ENCODE data around the gene PDSS2. TPM values are rescaled to one million over a fixed set of nuclear protein-coding genes. Genes with fewer than 3 reads are reported as not detected.

The PDSS2 gene
- total RNA-seq, 1 experiment from 2014 or later: 10.2 TPM

GRCh38 chr6:107125771-107126170 is 333.6 kb downstream of the PDSS2 start:
- no TSS peak for BruUV-seq (replicated peaks)
- Mint-ChIP-seq H3K36me3 (ENCODE audit: insufficient read depth, unreplicated experiment) (no peaks in the 10 kb centered on the region), H3K9me3 (ENCODE audit: unreplicated experiment) (no peaks in the 10 kb centered on the region), H3K4me1 (ENCODE audit: insufficient read depth, unreplicated experiment) (no peaks in the 10 kb centered on the region), H3K4me3 (ENCODE audit: unreplicated experiment) (no peak overlapping the region), H3K27me3 (ENCODE audit: insufficient read depth, unreplicated experiment) (no peaks in the 10 kb centered on the region), H3K27ac (ENCODE audit: low read depth, unreplicated experiment) (no peak overlapping the region)
- ChIA-PET CTCF (interaction anchor here (0.6 to 1.5 kb wide), 6 partner anchors 8 to 398 kb away, joined by 3 to 5 read pairs (median 4); no protein-coding TSS in a partner anchor), POLR2A (interaction anchor here (0.9 kb wide), 1 partner anchor 10 kb away, joined by 3 read pairs; the partner anchor contains the start of gene BEND3)
- intact Hi-C loops (cut with micrococcal nuclease): no loop called here
- TF ChIP-seq, protein P1, sequence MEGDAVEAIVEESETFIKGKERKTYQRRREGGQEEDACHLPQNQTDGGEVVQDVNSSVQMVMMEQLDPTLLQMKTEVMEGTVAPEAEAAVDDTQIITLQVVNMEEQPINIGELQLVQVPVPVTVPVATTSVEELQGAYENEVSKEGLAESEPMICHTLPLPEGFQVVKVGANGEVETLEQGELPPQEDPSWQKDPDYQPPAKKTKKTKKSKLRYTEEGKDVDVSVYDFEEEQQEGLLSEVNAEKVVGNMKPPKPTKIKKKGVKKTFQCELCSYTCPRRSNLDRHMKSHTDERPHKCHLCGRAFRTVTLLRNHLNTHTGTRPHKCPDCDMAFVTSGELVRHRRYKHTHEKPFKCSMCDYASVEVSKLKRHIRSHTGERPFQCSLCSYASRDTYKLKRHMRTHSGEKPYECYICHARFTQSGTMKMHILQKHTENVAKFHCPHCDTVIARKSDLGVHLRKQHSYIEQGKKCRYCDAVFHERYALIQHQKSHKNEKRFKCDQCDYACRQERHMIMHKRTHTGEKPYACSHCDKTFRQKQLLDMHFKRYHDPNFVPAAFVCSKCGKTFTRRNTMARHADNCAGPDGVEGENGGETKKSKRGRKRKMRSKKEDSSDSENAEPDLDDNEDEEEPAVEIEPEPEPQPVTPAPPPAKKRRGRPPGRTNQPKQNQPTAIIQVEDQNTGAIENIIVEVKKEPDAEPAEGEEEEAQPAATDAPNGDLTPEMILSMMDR (IDR thresholded peaks at IDR 0.05; ENCODE audit: unreplicated experiment): no peak
- DNase-seq (ENCODE audit: unreplicated experiment): no peak

DNA sequence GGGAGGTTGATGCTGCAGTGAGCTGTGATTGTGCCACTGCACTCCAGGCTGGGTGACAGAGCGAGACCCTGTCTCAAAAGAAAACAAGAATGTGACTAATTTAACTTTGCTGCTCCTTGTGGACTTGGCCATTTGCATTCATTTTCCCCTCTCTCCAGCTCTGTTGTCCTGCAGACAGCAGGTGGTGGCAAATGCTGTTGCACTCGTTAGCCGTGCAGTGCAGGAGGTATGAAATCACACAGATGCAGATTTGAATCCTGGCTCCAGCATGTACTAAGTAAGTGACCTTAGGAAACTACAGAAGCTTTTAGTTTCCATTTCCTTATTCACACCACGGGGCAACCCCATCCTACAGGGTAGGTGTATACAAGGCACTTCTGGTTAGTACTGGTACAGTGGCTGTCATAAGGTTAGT is 334.4 kb downstream of the PDSS2 start:
- Mint-ChIP-seq H3K27ac (ENCODE audit: low read depth, unreplicated experiment) (no peak overlapping the region), H3K36me3 (ENCODE audit: insufficient read depth, unreplicated experiment) (no peaks in the 10 kb centered on the region), H3K4me1 (ENCODE audit: insufficient read depth, unreplicated experiment) (no peaks in the 10 kb centered on the region), H3K9me3 (ENCODE audit: unreplicated experiment) (no peaks in the 10 kb centered on the region), H3K27me3 (ENCODE audit: insufficient read depth, unreplicated experiment) (no peaks in the 10 kb centered on the region), H3K4me3 (ENCODE audit: unreplicated experiment) (no peak overlapping the region)
- intact Hi-C loops (cut with micrococcal nuclease): no loop called here
- DNase-seq (ENCODE audit: unreplicated experiment): no peak
- ChIA-PET CTCF (interaction anchor here (0.6 to 1.5 kb wide), 6 partner anchors 9 to 751 kb away, joined by 3 to 5 read pairs (median 4); no protein-coding TSS in a partner anchor), POLR2A (interaction anchor here (0.6 to 0.9 kb wide), 2 partner anchors 9 to 636 kb away, joined by 3 to 4 read pairs; partner anchors contain the start of gene BEND3)
- no TSS peak for BruUV-seq (replicated peaks)
- TF ChIP-seq, protein P1 (IDR thresholded peaks at IDR 0.05; ENCODE audit: unreplicated experiment): no peak

- no peak for DNase-seq (ENCODE audit: unreplicated experiment)
- intact Hi-C loops (cut with micrococcal nuclease): no loop called here
- Mint-ChIP-seq H3K27ac (ENCODE audit: low read depth, unreplicated experiment) (no peak overlapping the region), H3K36me3 (ENCODE audit: insufficient read depth, unreplicated experiment) (no peaks in the 10 kb centered on the region), H3K4me3 (ENCODE audit: unreplicated experiment) (no peak overlapping the region), H3K27me3 (ENCODE audit: insufficient read depth, unreplicated experiment) (no peaks in the 10 kb centered on the region), H3K4me1 (ENCODE audit: insufficient read depth, unreplicated experiment) (no peaks in the 10 kb centered on the region), H3K9me3 (ENCODE audit: unreplicated experiment) (no peaks in the 10 kb centered on the region)
- BruUV-seq (replicated peaks): no TSS peak
- TF ChIP-seq, protein P1 (IDR thresholded peaks at IDR 0.05; ENCODE audit: unreplicated experiment): no peak
- ChIA-PET CTCF (interaction anchor here (0.6 kb wide), 1 partner anchor 9 kb away, joined by 3 read pairs; no protein-coding TSS in a partner anchor), POLR2A (no interaction called here)
Observed at GRCh38 chr6:107123501-107123900, 335.9 kb downstream of the PDSS2 start.

DNA sequence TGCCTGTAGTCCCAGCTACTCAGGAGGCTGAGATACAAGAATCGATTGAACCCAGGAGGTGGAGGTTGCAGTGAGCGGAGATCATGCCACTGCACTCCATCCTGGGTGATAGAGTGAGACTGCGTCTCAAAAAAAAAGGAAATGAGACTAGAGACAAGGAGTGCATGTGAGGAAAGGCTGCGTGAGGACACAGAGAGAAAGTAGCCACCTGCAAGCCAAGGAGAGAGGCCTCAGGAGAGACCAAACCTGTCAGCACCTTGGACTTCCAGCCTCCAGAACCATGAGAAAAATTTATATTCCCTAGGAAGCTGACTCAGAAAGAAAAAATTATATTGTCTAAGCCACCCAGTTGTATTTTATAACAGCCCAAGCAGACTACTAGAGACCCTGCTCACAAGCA is 336.6 kb downstream of the PDSS2 start:
- Mint-ChIP-seq H3K27ac (ENCODE audit: low read depth, unreplicated experiment) (no peak overlapping the region), H3K36me3 (ENCODE audit: insufficient read depth, unreplicated experiment) (no peaks in the 10 kb centered on the region), H3K27me3 (ENCODE audit: insufficient read depth, unreplicated experiment) (no peaks in the 10 kb centered on the region), H3K4me1 (ENCODE audit: insufficient read depth, unreplicated experiment) (no peaks in the 10 kb centered on the region), H3K4me3 (ENCODE audit: unreplicated experiment) (no peak overlapping the region), H3K9me3 (ENCODE audit: unreplicated experiment) (no peaks in the 10 kb centered on the region)
- intact Hi-C loops (cut with micrococcal nuclease): no loop called here
- no peak for DNase-seq (ENCODE audit: unreplicated experiment)
- TF ChIP-seq, protein P1 (IDR thresholded peaks at IDR 0.05; ENCODE audit: unreplicated experiment): no peak
- no TSS peak for BruUV-seq (replicated peaks)
- ChIA-PET CTCF (no interaction called here), POLR2A (no interaction called here)
